HepG2 (cell line): ENCODE data around the gene CTNNBIP1. TPM values are rescaled to one million over a fixed set of nuclear protein-coding genes. Genes with fewer than 3 reads are reported as not detected.

Experiments
- ATAC-seq: fragments of 200-7000 bp; cut with Tn5 transposase; 3 replicates; pipeline ENCODE4 v1.9.1; 2020; ENCODE audit warnings: mild to moderate bottlenecking, moderate library complexity
- BruUV-seq: library from RNA; stranded (reverse); fragments of 400-500 nt; replicated peaks from 2 replicates; lab custom pipeline; 2021; lab: Mats Ljungman, UMichigan
- CTCF ChIA-PET: fragments of 300-600 bp; formaldehyde crosslinking; extraction: SDS; loops from one replicate; lab custom pipeline; 2021; ENCODE audit warnings: low total read pairs, inconsistent platforms, low intra/inter-chr PET ratio; lab: Yijun Ruan, JAX
- POLR2A ChIA-PET: fragments of 350-600 bp; sonication (Branson Sonifier 250); formaldehyde crosslinking; loops from one replicate; lab custom pipeline; 2020; ENCODE audit warnings: antibody characterized with exemption, inconsistent platforms; lab: Yijun Ruan, JAX
- DNase-seq: peaks from one replicate; pipeline ENCODE4 v3.0.0-alpha.2; 2015; ENCODE audit warnings: low spot score
- FAIRE-seq: peaks from 3 replicates; lab custom pipeline; 2011; peaks lifted over from hg19 to GRCh38; lab: Jason Lieb, UNC
- H2AFZ ChIP-seq: one replicate; pipeline ENCODE4 v1.6.1; 2011; ENCODE audit warnings: low read length, inconsistent platforms
- H3K27ac ChIP-seq: fragments of 300-600 bp; 3 replicates; pipeline ENCODE4 v1.8.0; 2011; ENCODE audit warnings: mixed run types, mild to moderate bottlenecking, mixed read lengths, low read length, inconsistent platforms; ENCODE audit not compliant: insufficient read depth; ENCODE audit errors: extremely low read length
- H3K27me3 ChIP-seq, 2 experiments: fragments of 200-600 bp in 1 of 2; 2 replicates in 1 of 2; 3 replicates in 1 of 2; pipeline versions ENCODE4 v1.6.0 to v1.8.0; 2011; ENCODE audit warnings: low read length in 2 of 2, mild to moderate bottlenecking in 2 of 2, moderate library complexity in 2 of 2, inconsistent platforms in 1 of 2; ENCODE audit not compliant: insufficient read depth in 2 of 2, control insufficient read depth in 1 of 2
- H3K36me3 ChIP-seq, 2 experiments: fragments of 200-600 bp in 1 of 2; replicated peaks in 1 of 2; 2 replicates in 1 of 2; 3 replicates in 1 of 2; pipeline versions ENCODE4 v1.5.1 to v1.8.0; 2011; ENCODE audit warnings: low read length in 2 of 2, inconsistent platforms in 1 of 2; ENCODE audit not compliant: insufficient read depth in 2 of 2, control insufficient read depth in 1 of 2
- H3K4me1 ChIP-seq: 2 replicates; pipeline ENCODE4 v1.5.1; 2012; ENCODE audit warnings: low read length, inconsistent platforms; ENCODE audit not compliant: insufficient read depth
- H3K4me2 ChIP-seq: 2 replicates; pipeline ENCODE4 v1.6.0; 2011; ENCODE audit warnings: low read depth, low read length, inconsistent platforms
- H3K4me3 ChIP-seq, 3 experiments: fragments of 200-600 bp in 1 of 3; sonication (generic), shearing (Covaris generic) in 1 of 3; replicated peaks in 1 of 3; 2 replicates each; pipeline ENCODE4 v1.5.1; 2011 to 2016; ENCODE audit warnings: low read length in 3 of 3, inconsistent platforms in 2 of 3, low read depth in 2 of 3, mild to moderate bottlenecking in 2 of 3, control low read depth in 1 of 3, mixed read lengths in 1 of 3; ENCODE audit not compliant: insufficient read depth in 1 of 3
- H3K79me2 ChIP-seq: one replicate; pipeline ENCODE4 v1.6.1; 2011; ENCODE audit warnings: low read length, inconsistent platforms; ENCODE audit not compliant: insufficient read depth
- H3K9ac ChIP-seq: 2 replicates; pipeline ENCODE4 v1.6.0; 2011; ENCODE audit warnings: mild to moderate bottlenecking, low read depth, low read length, inconsistent platforms; ENCODE audit not compliant: insufficient read depth
- H3K9me3 ChIP-seq: 2 replicates; pipeline ENCODE4 v1.5.1; 2012; ENCODE audit warnings: mild to moderate bottlenecking, low read length
- H4K20me1 ChIP-seq: 2 replicates; pipeline ENCODE4 v1.6.0; 2011; ENCODE audit warnings: inconsistent platforms, mild to moderate bottlenecking, low read length, moderate library complexity; ENCODE audit not compliant: insufficient read depth
- ATF2 ChIP-seq: sonication (generic); formaldehyde crosslinking; IDR thresholded peaks from 2 replicates; pipeline ENCODE4 v1.4.0; 2020; ENCODE audit warnings: missing genetic modification reagents
- BRCA1 ChIP-seq: sonication (generic); formaldehyde crosslinking; IDR thresholded peaks from 2 replicates; pipeline ENCODE4 v1.4.0; 2020; ENCODE audit warnings: missing genetic modification reagents
- CCAR2 ChIP-seq: fragments of 200-400 bp; formaldehyde crosslinking; optimal IDR thresholded peaks from 2 replicates; pipeline ENCODE3; 2018; ENCODE audit warnings: low read depth, mild to moderate bottlenecking, low read length, moderate library complexity
- GMEB1 ChIP-seq: sonication (generic); formaldehyde crosslinking; IDR thresholded peaks from 2 replicates; pipeline ENCODE4 v1.5.1; 2020; ENCODE audit warnings: missing genetic modification reagents, mild to moderate bottlenecking, borderline replicate concordance
- GTF3A ChIP-seq: sonication (generic); formaldehyde crosslinking; conservative IDR thresholded peaks from 2 replicates; pipeline ENCODE4 v1.4.0; 2020; ENCODE audit warnings: mild to moderate bottlenecking, missing genetic modification reagents
- HNF1B ChIP-seq: sonication (generic); formaldehyde crosslinking; IDR thresholded peaks from 2 replicates; pipeline ENCODE4 v1.5.1; 2020; ENCODE audit warnings: mild to moderate bottlenecking, moderate library complexity, missing genetic modification reagents
- MIXL1 ChIP-seq: IDR thresholded peaks from 2 replicates; pipeline ENCODE4 v1.6.1; 2016
- MTA1 ChIP-seq: sonication (generic); formaldehyde crosslinking; IDR thresholded peaks from 2 replicates; pipeline ENCODE4 v1.4.0; 2020; ENCODE audit warnings: missing genetic modification reagents, mild to moderate bottlenecking, borderline replicate concordance
- NR2F2 ChIP-seq: IDR thresholded peaks from 2 replicates; pipeline ENCODE4 v1.6.1; 2012; ENCODE audit warnings: low read depth, inconsistent platforms, borderline replicate concordance
- PAWR ChIP-seq: sonication (generic); formaldehyde crosslinking; IDR thresholded peaks from 2 replicates; pipeline ENCODE4 v1.4.0; 2020; ENCODE audit warnings: missing genetic modification reagents, mild to moderate bottlenecking, borderline replicate concordance
- RARA ChIP-seq: IDR thresholded peaks from 2 replicates; pipeline ENCODE4 v1.6.1; 2016; ENCODE audit warnings: missing genetic modification reagents, missing compliant biosample characterization
- ZBTB20 ChIP-seq: sonication (generic); formaldehyde crosslinking; IDR thresholded peaks from 2 replicates; pipeline ENCODE4 v1.8.1; 2023; ENCODE audit warnings: missing genetic modification reagents, low read depth, mild to moderate bottlenecking, borderline replicate concordance
- ZNF275 ChIP-seq: sonication (generic); formaldehyde crosslinking; IDR thresholded peaks from 2 replicates; pipeline ENCODE4 v1.8.0; 2022; ENCODE audit warnings: missing genetic modification reagents, mild to moderate bottlenecking, inconsistent platforms, borderline replicate concordance
- ZNF709 ChIP-seq: sonication (generic); formaldehyde crosslinking; IDR thresholded peaks from 2 replicates; pipeline ENCODE4 v1.5.0; 2020; ENCODE audit warnings: mild to moderate bottlenecking, missing genetic modification reagents
- whole genome bisulfite sequencing: methylation state at CpG from one replicate; pipeline ENCODE4 v1.1.6; 2017; ENCODE audit warnings: low lambda C conversion rate; 5-methylcytosine and 5-hydroxymethylcytosine counted together
- in situ Hi-C: cut with HindIII; loops from 2 replicates; pipeline ENCODE4 v1.10.0; 2017; ENCODE audit warnings: low pct_unique_long_range_greater_than_20kb; ENCODE audit not compliant: extremely low pct_ligation_motif_present
- intact Hi-C: fragments of 100-400 bp; cut with micrococcal nuclease; formaldehyde crosslinking; loops from one replicate; pipeline ENCODE4 v1.10.0; 2022; ENCODE audit not compliant: unreplicated experiment
- polyA plus RNA-seq, 8 experiments: library from polyadenylated mRNA; depleted of rRNA in 3 of 8; stranded (reverse) in 7 of 8; unstranded in 1 of 8; fragments of >200 nt; fragmentation: Illumina TruSeq in 4 of 8; extraction: Trizol in 4 of 8; gene quantifications; 2 replicates each; pipeline versions ENCODE4 v1.2.1 to v1.2.3, GENCODE V29; 2011 to 2016; ENCODE audit warnings: low read depth in 4 of 8, missing spikeins in 1 of 8, mixed read lengths in 1 of 8; ENCODE audit not compliant: insufficient read depth in 1 of 8
- total RNA-seq, 5 experiments: library from RNA; depleted of rRNA; stranded (reverse); fragments of >200 nt; fragmentation: Illumina TruSeq; extraction: Trizol; gene quantifications; 2 replicates each; pipeline ENCODE4 v1.2.3, GENCODE V29; 2016; ENCODE audit warnings: low read depth in 1 of 5

CTNNBIP1 gene
- total and polyA plus RNA-seq, 2 of the 13 experiments (the other 11 are each of a cell fraction or from before 2014, with no cell fraction given), result 71.7 to 83.0 TPM

- TF ChIP-seq BRCA1 (CRISPR knock-in tag) (no peak), MIXL1 (CRISPR knock-in tag) (0 out of 2 replicates have a peak, but pooled peaks have one; percentile 25)
These were observed 32.4 kb upstream of the CTNNBIP1 start (continued) for GRCh38 chr1:9942399-9942938.

- CTCF ChIA-PET, result no interaction called here
- Histone ChIP-seq H2AFZ (no peak overlapping the region), H3K36me3 (0 out of 5 replicates have a peak, but pooled peaks cover 0 to 9% of the 10 kb centered on the region in 2 experiments), H3K4me3 (peak overlapping the region; percentile 7 to 38 (median 36); a peak in 2 of 6 replicates), H3K27ac (peak overlapping the region; percentile 99), H3K4me2 (peak overlapping the region; percentile 73), H3K9ac (peak overlapping the region; percentile 78), H4K20me1 (no peaks in the 10 kb centered on the region), H3K79me2 (no peaks in the 10 kb centered on the region), H3K9me3 (no peaks in the 10 kb centered on the region), H3K4me1 (peaks cover 91% of the 10 kb centered on the region), H3K27me3 (no peaks in the 10 kb centered on the region)
- POLR2A ChIA-PET, result interaction anchor here (0.7 to 9.7 kb wide), 7 partner anchors 10 to 376 kb away, joined by 3 to 130 read pairs (median 4); partner anchors contain the start of genes CTNNBIP1, LZIC and NMNAT1
- ATAC-seq (peak; percentile 97), FAIRE-seq (peak; percentile 39), DNase-seq (peak; percentile 97)
- intact Hi-C loops (loop anchor here (2.0 kb wide), 1 partner anchor 15 kb away; no protein-coding TSS in a partner anchor), in situ Hi-C loops (no loop called here)
- TSS peak; percentile 83 for BruUV-seq
- WGBS, result 2% methylated on average over 15 of the region's 15 CpGs
- TF ChIP-seq CCAR2 (no peak), ZBTB20 (CRISPR knock-in tag) (no peak; the same call in 1 of the 2 replicates), MTA1 (CRISPR knock-in tag) (no peak), HNF1B (peak; percentile 30), GMEB1 (no peak; the same call in 1 of the 2 replicates), RARA (peak; percentile 96), NR2F2 (peak; percentile 86), ATF2 (CRISPR knock-in tag) (no peak), ZNF709 (CRISPR knock-in tag) (no peak), ZNF275 (CRISPR knock-in tag) (no peak; the same call in 1 of the 2 replicates), GTF3A (0 out of 2 replicates have a peak, but pooled peaks have one; percentile 34), PAWR (CRISPR knock-in tag) (no peak)
These were observed 19.6 kb upstream of the CTNNBIP1 start for GRCh38 chr1:9929431-9930385.
